HG02623 (cell line): ENCODE data around the gene UTF1.
"Not testable (repeated sequence)": the region's sequence is repeated elsewhere in the genome, so short reads cannot be mapped to it uniquely, and the experiment has no call there.

Experiments
- ATAC-seq: cut with Tn5 transposase; IDR thresholded peaks from one replicate; pipeline ENCODE4 v1.9.1; 2021; ENCODE audit warnings: moderate library complexity; ENCODE audit not compliant: unreplicated experiment

The UTF1 gene

GRCh38 chr10:133208466-133208865, 21.6 kb upstream of the UTF1 start:
- ATAC-seq = no peak

DNA sequence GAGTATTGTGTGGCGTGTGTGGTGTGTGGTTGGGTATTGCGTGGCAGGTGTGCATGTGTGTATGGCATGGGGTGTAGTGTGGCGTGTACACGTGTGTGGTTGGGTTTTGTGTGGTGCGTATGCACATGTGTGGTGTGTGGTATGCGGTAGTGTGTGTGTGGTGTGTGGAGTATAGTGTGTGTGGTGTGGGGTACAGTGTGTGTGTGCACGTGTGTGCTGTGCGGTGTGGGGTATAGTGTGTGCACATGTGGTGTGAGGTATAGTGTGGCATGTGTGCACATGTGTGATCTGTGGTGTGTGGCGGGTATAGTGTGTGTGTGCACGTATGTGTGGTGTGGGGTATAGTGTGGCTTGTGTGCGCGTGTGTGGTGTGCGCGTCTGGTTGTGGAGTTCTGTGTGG, 20.9 kb upstream of the UTF1 start:
- ATAC-seq = no peak

GRCh38 chr10:133209641-133210040, 20.4 kb upstream of the UTF1 start:
- ATAC-seq = no peak

DNA sequence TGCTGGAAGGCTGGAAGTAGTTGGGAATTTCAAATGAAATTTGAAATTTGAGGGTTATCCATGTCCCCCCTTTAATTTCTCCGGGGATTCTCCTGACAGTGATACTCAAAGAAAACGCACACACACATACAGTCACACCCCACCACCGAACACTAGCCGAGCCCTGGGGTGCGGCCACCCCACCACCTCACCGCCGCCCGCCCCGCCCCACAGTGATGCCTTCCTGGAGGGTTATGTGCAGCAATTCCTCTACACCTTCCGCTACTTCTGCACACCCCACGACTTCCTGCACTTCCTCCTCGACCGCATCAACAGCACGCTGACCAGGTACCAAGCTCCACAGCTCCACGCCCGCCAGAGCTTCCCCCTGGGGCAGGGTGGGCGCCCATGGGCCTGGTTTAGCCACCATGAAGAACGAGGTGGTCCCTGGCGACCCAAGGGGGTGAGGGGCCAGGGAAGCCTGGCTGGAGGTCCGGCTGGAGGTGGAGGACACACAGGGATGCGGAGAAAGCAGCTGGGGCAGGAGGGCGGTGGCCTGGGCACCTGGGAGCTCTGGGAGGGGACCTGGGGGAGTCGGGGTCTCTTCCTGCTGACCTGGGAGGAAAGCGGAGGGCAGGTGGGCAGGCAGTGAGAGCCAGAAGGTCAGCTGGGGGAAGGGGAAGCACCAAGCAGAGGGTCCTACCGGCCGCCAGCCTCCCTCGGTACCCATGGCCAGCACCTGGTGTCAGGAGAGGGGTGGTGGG, 19.4 kb upstream of the UTF1 start:
- ATAC-seq = no peak

DNA sequence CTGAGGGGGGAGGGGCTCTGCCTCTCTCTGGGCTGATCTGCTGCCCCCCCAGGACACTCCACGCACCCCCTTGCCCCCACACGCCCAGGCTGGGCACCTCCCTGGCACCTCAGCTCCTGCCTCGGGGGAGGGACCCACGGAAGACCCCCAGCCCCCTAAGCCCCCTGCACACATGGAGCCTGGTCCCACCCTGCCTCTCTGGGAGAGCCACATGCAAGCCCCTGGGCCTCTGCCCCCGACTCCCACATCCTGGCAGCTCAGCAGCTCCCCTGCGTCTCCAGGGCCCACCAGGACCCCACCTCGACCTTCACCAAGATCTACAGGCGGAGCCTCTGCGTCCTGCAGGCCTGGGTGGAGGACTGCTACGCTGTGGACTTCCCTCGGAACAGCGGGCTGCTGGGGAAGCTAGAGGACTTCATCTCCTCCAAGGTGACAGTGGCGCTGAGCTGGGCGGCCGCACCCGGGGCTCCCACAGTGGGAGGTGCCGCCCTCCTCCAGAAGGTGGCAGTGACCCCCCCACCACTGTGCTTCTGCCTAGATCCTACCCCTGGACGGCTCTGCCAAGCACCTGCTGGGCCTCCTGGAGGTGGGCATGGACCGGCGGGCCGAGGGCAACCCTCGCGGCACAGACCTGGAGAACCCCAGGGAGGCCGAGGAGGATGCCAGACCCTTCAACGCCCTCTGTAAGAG, 18.7 kb upstream of the UTF1 start:
- ATAC-seq = no peak

- no peak for ATAC-seq
These were observed 17.8 kb upstream of the UTF1 start for GRCh38 chr10:133211959-133212852.

- ATAC-seq = no peak
These were observed 17.0 kb upstream of the UTF1 start for GRCh38 chr10:133212853-133213494.

- no peak for ATAC-seq
These were observed 16.2 kb upstream of the UTF1 start for GRCh38 chr10:133213641-133214467.

GRCh38 chr10:133214468-133215410, 15.3 kb upstream of the UTF1 start:
- no peak for ATAC-seq

GRCh38 chr10:133215586-133215985, 14.4 kb upstream of the UTF1 start:
- ATAC-seq = no peak

- no peak for ATAC-seq
These were observed 13.2 kb upstream of the UTF1 start for GRCh38 chr10:133216776-133217175.

DNA sequence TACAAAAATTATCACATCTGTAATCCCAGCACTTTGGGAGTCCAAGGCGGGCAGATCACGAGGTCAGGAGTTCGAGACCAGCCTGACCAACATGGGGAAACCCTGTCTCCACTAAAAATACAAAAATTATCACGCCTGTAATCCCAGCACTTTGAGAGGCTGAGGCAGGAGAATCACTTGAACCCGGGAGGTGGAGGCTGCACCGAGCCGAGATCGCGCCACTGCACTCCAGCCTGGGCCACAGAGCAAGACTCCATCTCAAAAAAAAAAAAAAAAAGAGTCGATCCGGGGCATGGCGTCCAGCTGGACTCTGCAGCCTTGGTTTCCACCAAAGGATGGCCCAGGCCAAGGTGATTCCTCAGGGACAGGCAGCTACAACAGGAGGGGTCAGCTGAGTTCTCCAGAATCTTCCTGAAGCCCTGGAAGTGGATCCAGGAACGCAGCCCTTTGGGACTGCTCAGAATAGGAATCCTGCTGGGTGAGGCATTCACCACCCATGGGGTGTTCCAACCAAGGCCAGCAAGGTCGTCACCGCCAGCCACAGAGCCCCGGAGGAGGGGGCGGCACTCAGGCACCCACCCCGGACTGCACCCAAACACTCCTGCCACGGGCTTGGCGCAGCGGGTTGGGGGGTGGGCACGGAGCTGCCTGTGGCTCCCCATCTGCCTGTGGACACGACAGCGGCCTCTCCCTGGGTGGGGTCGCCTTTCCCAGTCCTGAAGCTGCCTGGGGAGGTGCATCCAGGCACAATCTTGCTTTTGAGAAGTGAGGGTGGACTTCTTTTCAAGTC, 12.0 kb upstream of the UTF1 start:
- ATAC-seq = no peak

DNA sequence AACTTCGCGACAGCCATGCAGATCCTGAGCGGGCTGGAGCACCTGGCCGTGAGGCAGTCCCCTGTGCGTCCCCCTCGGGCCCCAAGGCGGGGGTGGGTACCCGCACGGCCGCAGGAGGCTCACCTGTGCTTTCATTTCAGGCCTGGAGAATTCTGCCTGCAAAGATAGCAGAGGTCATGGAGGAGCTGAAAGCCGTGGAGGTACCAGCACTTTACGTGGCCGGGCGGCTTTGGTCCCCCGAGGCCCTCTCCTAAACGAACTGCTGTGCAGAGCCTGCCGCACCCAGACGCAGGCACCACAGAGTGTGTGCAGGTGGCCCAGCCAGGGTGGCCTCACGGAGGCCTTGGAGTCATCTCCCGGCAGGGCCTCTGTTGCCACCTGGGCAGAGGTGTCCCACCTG, 11.1 kb upstream of the UTF1 start:
- ATAC-seq = no peak

GRCh38 chr10:133219782-133220181, 10.2 kb upstream of the UTF1 start:
- no peak for ATAC-seq

- ATAC-seq = no peak
These were observed 8.7 kb upstream of the UTF1 start for GRCh38 chr10:133221331-133221730.

- not testable (repeated sequence) for ATAC-seq
These were observed 8.3 kb upstream of the UTF1 start for GRCh38 chr10:133221756-133222155.

DNA sequence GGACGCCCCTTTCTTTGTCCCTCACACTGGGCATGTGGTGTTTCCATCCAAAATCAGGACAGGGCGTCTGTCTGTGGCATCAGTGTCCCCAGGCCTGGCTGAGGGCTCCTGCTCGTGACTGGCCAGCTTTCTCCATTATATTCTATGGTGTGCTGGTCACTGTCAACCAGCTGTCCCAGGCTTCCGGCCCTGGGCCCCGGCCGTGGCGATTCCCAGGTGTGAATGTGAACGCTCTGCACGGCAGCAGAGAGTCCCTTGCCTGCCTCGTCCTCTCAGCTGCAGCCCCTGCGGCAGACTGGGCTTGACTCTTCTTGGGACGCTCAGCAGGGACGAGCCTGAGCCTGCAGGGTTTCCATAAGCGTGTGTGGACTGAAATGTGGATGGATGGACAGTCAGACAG, 5.9 kb upstream of the UTF1 start:
- ATAC-seq = no peak

- ATAC-seq = no peak
These were observed 5.2 kb upstream of the UTF1 start for GRCh38 chr10:133224756-133225372.
